Upper lobe of right lung (tissue), 1 donor: Measurements from ENCODE around the gene SMARCD2. TPM values are rescaled to one million over a fixed set of nuclear protein-coding genes. Genes with fewer than 3 reads are reported as not detected.

Experiments
- ATAC-seq: fragments of 200-7000 bp; cut with Tn5 transposase; one replicate; pipeline ENCODE4 v1.9.1; 2020; ENCODE audit warnings: mild to moderate bottlenecking, moderate library complexity
- DNase-seq: peaks from one replicate; pipeline ENCODE4 v3.0.0-alpha.2; 2020
- H3K27ac ChIP-seq: fragments of 200-600 bp; one replicate; pipeline ENCODE4 v1.8.0; 2022
- H3K27me3 ChIP-seq: fragments of 200-600 bp; one replicate; pipeline ENCODE4 v1.8.0; 2022; ENCODE audit warnings: mild to moderate bottlenecking
- H3K36me3 ChIP-seq: fragments of 200-600 bp; one replicate; pipeline ENCODE4 v1.8.0; 2022
- H3K4me1 ChIP-seq: fragments of 200-600 bp; one replicate; pipeline ENCODE4 v1.8.0; 2022
- H3K4me3 ChIP-seq: fragments of 200-600 bp; one replicate; pipeline ENCODE4 v1.8.0; 2022; ENCODE audit warnings: mild to moderate bottlenecking
- H3K9me3 ChIP-seq: fragments of 200-600 bp; one replicate; pipeline ENCODE4 v1.8.0; 2022
- CTCF ChIP-seq: fragments of 200-600 bp; IDR thresholded peaks from one replicate; pipeline ENCODE4 v1.8.0; 2022; ENCODE audit warnings: antibody characterized with exemption
- intact Hi-C: fragments of 100-400 bp; cut with DNase I; formaldehyde crosslinking; loops from one replicate; pipeline ENCODE4 v1.11.0; 2022
- total RNA-seq: library from RNA; stranded (reverse); fragmentation: NEBNext Ultra II Directional; extraction: Animal tissue kit (Norgen Biotek cat#: 25700); gene quantifications from one replicate; pipeline ENCODE4 v1.2.1, GENCODE V29; 2021
- donor health status: DM: no; HTN: yes; CAD: no; lungs with severe emphysema.

The SMARCD2 gene
- total RNA-seq, 1 donor from 2014 or later, result 74.6 TPM

- H3K36me3 ChIP-seq, result peaks cover 50% of the 10 kb centered on the region
- no peaks in the 10 kb centered on the region for H3K9me3 ChIP-seq
- H3K27me3 ChIP-seq, result no peaks in the 10 kb centered on the region
- DNase-seq (no peak), ATAC-seq (no peak)
- peak overlapping the region; percentile 94 for H3K27ac ChIP-seq
- intact Hi-C loops, result no loop called here
- no peak for TF ChIP-seq CTCF
- peaks cover 49% of the 10 kb centered on the region for H3K4me1 ChIP-seq
- H3K4me3 ChIP-seq, result no peak overlapping the region
Measured at GRCh38 chr17:63837480-63837879, 5.0 kb downstream of the SMARCD2 start.

- no peak for TF ChIP-seq CTCF
- ATAC-seq, result no peak
- intact Hi-C loops, result no loop called here
- H3K4me3 ChIP-seq, result no peak overlapping the region
- DNase-seq, result no peak
- H3K4me1 ChIP-seq, result peaks cover 49% of the 10 kb centered on the region
- H3K27ac ChIP-seq, result no peak overlapping the region
- no peaks in the 10 kb centered on the region for H3K9me3 ChIP-seq
- no peaks in the 10 kb centered on the region for H3K27me3 ChIP-seq
- H3K36me3 ChIP-seq, result peaks cover 57% of the 10 kb centered on the region
Measured at GRCh38 chr17:63836811-63837210, 5.7 kb downstream of the SMARCD2 start.

GRCh38 chr17:63835167-63835720 is 7.2 kb downstream of the SMARCD2 start:
- Histone ChIP-seq H3K27ac (no peak overlapping the region), H3K9me3 (no peaks in the 10 kb centered on the region), H3K4me1 (peaks cover 35% of the 10 kb centered on the region), H3K36me3 (peaks cover 72% of the 10 kb centered on the region), H3K27me3 (no peaks in the 10 kb centered on the region), H3K4me3 (no peak overlapping the region)
- intact Hi-C loops, result no loop called here
- DNase-seq (no peak), ATAC-seq (no peak)
- no peak for TF ChIP-seq CTCF

- intact Hi-C loops, result no loop called here
- H3K9me3 ChIP-seq, result no peaks in the 10 kb centered on the region
- H3K4me1 ChIP-seq, result peaks cover 28% of the 10 kb centered on the region
- no peak overlapping the region for H3K4me3 ChIP-seq
- TF ChIP-seq CTCF, result peak; percentile 56
- ATAC-seq (peak; percentile 66), DNase-seq (no peak)
- H3K27ac ChIP-seq, result no peak overlapping the region
- H3K27me3 ChIP-seq, result no peaks in the 10 kb centered on the region
- peaks cover 79% of the 10 kb centered on the region for H3K36me3 ChIP-seq
Measured at GRCh38 chr17:63834431-63835166, 7.9 kb downstream of the SMARCD2 start.

- no peak overlapping the region for H3K27ac ChIP-seq
- no peak for DNase-seq
- intact Hi-C loops, result no loop called here
Measured at GRCh38 chr17:63833741-63834373, 8.6 kb downstream of the SMARCD2 start.

More at GRCh38 chr17:63833741-63834373, 8.6 kb downstream of the SMARCD2 start:
- Histone ChIP-seq H3K27me3 (no peaks in the 10 kb centered on the region), H3K4me3 (no peak overlapping the region), H3K4me1 (peaks cover 23% of the 10 kb centered on the region), H3K9me3 (no peaks in the 10 kb centered on the region), H3K36me3 (peaks cover 86% of the 10 kb centered on the region)
- TF ChIP-seq CTCF, result no peak
- ATAC-seq, result no peak
